HG03442 (cell line): ENCODE measurements around the gene CTNNBIP1.

ENCODE experiments used
- ATAC-seq: cut with Tn5 transposase; IDR thresholded peaks from one replicate; pipeline ENCODE4 v1.9.1; 2021; ENCODE audit warnings: mild to moderate bottlenecking, moderate library complexity; ENCODE audit not compliant: unreplicated experiment

Gene CTNNBIP1

DNA sequence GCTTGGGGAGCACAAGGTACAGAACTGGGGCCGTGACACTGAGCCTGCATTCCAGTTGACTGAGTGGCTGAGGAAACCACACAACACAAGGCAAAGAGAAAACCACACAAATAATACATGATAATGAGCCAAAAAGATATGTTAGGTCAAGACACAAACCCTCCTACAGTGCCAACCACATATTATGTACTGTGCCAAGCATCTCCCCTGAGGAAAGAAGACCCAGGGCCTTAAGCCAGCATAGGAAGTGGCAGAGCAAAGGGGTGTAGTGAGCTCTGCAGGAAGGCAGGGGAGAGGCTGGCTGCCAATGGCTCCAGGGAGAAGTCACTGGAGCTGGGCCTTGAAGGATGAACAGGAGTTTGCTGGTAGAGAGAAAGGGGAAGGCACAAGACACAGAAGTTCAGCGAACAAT, 28.2 kb downstream of the CTNNBIP1 start:
- no peak for ATAC-seq

DNA sequence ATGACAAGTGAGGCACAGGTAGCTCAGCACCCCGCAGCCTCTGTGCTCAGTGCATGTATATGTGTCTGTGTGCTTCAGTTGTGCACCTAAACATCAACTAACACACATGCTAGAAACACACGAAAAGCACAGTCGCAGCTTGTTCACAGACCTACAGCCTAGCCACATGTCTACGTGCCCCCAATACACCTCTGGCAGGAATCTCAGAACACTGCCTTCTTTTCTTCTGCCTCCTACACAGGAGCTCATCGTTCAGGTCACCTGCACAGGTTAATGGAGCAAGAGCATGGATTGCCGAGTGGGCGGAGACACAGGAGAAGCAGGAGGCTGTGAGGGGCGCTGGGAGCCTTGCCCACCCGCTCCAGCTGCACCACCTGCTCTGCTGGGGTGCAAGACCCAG, 31.7 kb downstream of the CTNNBIP1 start:
- ATAC-seq: no peak

DNA sequence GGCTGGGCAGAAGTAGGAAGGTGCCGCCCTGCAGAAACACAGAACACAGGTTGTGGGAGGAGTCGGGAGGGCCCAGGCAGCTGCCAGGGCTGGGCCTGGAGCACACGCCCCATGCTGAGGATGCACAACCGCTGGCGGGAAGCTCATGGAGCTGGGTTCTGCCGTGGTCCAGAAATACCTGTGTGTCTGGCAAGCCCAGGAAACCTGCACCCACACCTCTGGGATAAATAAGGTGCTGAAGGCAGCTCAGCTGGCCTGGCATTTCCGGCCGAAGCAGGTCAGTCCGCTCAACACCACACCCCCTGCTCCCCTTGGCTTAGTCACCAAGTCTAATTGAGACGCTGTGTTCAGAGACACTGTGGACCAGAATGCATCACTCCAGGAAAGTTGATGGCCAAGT, 32.1 kb downstream of the CTNNBIP1 start:
- ATAC-seq: no peak

DNA sequence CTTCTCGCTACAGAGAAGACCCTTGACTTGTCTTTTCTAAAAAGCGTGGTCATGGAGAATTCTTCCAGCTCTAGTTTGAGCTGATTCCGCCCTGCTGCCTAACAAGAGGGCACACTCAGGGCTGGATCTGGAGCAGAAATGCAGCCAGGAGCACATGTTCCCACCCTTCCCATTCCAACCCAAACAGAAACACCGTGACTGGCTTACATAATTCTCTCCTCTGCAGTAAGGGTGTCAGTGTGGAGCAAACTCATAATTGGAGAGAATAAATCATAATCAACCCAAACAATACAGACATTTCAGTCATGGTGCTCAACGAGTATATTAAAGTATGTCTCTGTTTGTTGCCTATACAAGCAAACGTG, 34.5 kb downstream of the CTNNBIP1 start:
- ATAC-seq: no peak

DNA sequence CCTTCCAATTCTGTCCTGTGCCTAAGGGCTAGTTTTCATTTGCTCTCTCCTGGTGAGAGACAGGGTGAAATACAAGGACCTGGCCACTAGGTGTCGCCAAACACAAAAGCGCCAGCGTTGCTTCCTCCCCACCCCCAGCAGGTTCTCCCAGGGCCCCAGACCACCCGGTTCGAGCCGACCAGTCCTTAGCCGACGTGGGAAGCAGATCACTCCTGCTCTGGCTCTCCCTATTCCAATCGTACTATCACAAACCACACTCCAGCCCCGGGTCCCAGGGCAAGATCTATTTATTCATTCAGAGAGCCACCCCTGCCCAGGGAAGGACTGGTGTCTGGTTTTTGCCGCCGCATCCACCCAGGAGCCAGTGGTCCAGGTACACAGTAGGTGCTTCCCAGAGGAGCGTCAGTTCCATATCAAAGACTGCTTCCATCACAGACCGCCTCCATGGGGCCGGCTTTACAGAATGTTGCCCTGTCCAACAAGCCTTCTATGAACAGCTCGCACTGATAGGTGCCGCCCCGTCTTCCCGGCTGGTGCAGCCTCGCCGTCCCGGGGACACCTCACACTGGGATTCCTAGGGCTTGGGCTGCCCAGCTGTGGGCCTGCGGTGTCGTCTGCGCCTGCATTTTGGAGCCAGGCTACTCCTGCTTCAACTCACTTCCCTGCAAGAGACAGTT, 35.0 kb downstream of the CTNNBIP1 start:
- no peak for ATAC-seq

DNA sequence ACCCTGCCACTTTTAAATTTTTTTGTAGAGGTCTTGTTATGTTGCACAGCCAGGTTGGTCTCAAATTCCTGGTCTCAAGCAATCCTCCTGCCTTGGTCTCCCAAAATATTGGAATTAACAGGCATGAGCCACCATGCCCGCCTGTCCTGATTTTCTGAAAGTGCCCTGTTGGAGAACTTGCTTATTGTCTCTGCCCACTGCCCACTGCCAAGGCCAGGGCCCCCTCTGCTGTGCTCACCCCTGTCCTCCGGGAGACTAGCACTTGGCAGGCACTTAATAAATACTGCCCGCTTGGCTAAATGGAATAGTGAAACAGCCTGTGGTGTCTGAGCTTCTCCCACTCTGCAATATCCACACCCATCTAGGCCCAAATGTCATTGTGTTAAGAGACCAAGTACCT, 35.7 kb downstream of the CTNNBIP1 start:
- no peak for ATAC-seq

DNA sequence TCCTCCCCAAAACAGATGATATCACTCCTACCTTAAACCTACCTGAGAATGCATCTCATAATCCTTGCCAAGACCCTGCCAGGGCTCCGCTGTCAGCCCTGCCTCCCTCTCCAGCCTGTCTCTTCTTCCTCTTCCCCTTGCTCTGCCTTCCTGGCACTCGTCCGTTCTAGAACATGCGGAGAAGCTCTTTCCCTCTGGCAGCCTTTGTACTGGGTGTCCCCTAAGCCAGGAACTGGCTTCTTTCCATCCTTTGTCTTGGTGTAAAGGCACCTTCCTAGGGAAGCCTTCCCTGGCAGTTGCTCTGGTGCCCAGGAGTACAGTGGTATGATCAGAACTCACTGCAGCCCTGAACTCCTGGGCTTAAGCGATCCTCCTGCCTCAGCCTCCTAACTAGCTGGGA, 36.1 kb downstream of the CTNNBIP1 start:
- ATAC-seq: no peak

DNA sequence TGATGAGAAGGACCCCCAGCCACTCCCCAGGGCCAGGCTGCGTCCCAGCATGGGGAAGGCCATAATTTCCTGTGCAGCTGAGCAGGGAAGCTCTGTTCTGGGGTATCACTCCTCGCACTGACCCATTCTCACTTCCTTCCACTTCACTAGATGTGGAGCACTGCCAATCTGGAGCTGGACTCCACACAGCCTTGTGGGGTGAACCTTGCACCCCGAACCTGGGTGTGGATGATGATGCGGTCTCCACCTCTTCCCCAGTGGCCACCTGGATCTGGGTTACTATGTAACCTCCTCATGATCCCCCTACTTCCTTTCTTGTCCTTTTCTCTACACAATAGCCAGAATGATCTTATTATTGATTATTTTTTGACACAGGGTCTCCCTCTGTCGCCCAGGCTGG, 36.7 kb downstream of the CTNNBIP1 start:
- ATAC-seq: no peak

DNA sequence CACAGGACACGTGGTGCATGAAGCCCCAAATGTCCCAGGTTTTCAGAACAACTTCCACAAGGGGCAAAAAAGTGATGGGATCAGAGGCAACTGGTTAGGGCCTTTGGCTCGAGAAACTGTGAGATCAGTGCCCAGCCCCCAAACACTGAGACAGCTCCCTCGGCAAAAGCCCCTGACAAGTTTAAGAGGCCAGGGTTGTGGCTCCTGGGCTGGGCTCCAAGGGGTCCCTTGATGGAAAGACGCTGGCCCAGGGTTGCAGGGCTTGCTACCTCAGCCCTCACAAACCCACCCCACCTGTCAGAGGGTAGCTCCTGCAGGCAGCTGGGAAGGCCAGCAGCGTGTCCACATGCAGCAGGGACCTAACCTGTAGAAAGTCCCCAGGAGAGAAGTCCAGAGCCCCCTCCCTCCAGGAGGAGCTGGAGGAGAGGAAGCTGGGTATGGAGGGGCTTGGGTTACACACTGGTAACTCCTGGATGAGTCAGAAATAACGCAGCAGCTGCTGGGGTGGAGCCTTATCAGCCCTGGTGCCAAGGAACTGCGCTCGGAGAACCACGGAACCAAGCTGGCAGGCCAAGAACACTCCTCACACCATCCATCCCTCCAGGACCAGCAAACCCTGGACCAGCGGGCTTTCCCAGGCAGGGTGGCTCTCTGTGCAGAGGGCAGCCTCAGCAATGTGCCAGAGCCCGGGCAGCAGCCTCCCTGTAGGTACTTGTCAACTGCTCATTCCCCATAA, 37.5 kb downstream of the CTNNBIP1 start:
- no peak for ATAC-seq

DNA sequence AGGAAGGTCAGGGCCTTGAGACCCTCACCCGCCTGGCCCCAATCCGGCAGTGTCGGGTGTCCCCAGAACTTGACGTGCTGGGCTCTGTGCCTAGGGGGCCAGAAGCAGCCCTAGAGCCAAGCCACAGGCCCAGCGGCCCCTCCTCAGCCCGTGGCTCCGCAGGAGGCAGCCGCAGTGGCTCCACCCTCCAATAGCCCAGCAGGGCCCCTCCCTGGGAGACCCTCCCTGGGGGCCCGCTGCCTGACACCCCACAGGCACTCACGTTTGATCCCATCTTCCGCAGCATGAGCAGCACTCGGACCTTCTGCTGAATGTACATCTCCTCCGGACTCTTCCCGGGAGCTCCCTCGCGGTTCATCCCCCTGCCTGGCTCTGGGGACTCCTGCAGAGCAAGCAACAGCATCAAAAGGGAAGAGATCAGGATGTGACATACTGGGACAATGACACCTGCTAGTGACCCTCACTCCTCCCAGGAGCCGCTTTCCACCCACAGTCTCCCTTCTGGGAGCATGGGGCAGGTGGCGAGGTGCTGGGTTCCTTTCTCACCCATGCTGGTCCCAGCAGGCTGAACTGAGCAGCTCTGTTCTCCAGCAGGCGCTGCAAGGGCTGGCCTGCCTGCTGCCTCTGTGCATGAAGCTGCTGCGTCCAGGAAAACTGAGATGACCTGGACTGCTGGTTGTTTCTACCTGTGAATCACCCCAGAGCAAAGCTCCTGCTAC, 38.2 kb downstream of the CTNNBIP1 start:
- no peak for ATAC-seq

DNA sequence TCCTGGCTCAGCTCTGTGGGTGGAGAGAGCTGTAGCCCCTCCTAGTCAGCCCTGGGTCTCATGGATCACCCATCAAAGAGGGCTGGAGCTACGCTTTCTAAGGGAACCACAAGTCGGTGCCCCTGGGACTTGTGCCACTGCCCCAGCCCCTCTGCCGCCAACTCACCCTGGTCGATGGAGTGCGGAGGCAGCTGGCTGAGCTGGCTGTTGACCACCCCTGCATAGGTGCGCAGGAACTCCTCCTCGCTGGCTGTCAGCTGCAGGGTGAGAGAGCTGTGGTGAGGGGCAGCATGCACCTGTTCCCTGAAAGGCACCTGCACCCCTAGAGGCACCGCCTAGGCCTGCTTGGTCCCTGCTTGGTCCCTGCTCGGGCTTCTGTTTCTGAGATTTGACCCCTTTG, 39.0 kb downstream of the CTNNBIP1 start:
- ATAC-seq: no peak

DNA sequence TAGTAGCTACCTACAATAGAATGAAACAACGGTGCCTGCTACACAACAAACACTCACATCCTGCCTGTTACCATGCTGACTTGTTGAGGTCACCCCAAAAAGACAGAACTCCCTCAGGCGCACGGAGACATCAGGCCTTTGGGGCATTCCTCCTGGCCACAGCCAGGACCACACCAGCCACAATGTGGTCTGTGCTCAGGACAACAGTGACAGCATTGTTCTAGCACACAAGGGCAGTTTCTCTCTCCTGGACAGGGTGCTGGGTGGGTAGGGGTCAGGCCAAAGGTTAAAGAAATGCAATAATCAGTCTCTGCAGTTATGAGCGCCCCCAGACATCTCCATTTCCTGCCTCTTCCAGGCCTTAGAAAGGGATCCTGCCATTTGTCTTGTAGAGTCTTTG, 39.5 kb downstream of the CTNNBIP1 start:
- ATAC-seq: no peak

DNA sequence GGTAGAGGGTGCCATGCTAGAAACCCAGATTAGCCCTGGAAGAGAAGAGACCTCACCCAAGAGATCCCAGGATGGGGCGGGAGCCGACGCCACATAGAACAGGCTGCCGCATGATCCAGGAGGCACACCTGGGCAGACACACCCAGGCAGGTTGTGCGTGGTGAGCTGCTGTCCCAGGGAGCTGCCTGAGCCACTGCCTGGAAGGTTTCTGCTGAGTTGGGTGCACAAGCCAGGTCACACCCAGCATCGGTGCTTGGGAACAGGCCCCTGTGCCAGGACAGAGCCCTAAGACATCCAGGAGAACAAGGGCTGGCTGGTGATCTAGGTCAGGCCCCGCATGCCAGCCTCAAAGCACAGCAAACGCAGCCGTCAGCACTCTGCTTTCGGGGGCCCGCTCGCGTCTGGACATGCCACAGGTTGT, 40.2 kb downstream of the CTNNBIP1 start:
- ATAC-seq: no peak

DNA sequence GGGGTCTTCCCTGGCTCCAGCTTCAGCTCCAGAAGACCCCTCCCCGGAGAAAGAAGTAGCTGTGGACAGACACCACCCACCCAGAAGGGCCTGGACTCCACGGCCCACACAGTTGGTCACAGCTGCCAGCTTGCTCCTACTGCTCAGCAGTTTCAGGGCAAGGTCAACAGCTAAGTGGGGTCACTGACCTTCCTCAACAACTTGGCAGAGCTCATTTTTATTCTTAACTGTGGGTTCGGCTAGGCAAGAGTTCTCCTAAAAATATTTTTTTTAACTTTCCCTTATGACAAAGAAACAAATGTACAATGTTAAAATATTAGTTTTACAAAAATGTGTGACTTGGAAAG, 41.9 kb downstream of the CTNNBIP1 start:
- no peak for ATAC-seq

DNA sequence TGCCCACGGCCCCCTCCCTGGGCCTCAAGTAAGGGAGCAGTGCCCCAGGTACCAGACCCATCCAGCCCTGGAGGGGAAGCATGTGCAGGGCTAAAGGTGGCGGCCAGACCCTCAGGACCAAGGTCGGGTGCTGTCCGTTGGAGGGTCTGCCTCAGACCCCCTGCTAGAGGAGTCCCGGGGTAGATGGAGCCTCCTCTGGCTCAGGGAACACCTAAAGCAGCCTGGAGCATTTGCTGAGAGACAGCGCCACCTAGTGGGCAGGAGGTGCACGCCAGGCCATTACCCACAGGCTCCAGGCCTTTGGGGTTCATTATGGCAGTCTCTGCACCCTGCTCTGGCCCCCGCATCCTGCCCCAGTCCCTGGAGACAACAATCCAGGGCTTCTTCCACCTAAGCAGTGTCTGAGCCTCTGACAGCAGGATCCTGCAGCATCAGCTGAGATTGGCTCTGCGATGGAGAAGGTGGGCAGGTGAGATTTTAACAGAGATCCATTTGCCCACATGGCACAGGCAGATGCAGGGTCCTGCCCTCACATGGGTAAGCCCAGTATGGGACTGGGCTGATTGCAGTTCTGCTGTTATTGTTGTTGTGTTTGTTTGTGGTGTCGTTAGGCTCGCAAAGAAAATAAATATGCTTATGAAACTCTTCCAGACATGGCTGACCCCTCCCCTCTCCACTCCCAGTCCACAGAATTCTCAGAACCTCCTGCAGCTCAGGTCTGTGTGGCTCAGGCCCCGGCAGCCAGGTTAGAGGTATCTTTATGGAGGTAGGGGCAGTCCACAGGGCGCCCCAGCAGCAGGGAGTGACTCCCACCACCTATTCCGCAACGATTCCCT, 42.4 kb downstream of the CTNNBIP1 start:
- no peak for ATAC-seq

DNA sequence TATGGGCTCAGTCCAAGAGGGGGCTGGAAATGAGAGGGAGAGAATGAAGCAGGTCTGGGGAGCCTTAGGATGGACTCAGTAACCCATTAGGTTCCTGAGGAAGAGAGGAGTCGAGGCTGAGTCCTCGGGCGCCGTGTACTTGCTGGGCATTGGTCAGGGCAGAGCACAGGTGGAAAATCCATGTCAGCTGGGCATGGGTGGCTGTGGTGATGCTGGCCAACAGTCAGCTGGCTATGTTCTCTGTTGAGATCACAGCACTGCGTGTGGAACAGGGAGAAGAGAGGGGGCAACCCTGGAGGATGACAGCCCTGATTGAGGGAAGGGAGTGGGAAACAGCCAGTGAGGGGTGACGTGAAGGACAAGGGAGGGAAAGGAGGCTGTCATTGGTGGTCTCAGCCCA, 43.2 kb downstream of the CTNNBIP1 start:
- ATAC-seq: no peak

DNA sequence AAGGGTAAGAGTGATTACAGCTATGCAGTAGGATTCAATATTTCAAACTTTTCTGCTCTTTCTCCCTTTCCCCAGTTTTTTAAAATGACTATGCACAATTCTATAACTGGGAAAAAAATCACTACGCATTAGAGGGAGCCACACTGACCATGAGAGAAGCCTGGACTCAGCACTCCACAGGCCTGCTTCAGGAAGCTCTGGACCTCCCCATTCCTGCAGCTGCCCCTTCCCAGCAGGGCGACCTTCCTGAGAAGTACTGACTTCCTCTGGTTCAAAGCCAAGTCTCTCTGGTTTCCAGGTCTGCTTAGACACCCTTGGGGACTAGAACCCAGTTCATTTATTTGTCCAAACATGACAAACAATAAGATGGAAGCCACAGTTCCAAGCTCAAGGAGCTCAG, 44.3 kb downstream of the CTNNBIP1 start:
- ATAC-seq: no peak

DNA sequence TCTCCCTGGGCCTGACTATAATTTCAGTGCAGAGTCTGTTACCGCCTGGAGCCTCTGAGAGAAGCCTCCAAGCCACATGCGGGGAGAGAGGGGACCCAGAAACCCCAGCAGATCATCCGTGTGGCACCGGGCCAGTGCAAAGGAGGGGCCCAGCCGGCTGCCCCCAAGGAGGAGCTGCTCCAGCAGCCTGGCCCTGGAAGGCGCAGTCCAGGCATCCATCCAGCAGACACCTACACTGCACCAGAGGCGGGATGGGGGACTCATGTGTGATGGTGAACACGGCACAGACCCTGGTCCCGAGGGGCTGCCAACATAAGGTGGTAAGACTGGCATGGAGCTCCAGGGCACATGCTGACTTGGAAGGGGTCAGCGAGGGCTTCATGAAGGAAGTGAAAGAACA, 46.7 kb downstream of the CTNNBIP1 start:
- no peak for ATAC-seq

DNA sequence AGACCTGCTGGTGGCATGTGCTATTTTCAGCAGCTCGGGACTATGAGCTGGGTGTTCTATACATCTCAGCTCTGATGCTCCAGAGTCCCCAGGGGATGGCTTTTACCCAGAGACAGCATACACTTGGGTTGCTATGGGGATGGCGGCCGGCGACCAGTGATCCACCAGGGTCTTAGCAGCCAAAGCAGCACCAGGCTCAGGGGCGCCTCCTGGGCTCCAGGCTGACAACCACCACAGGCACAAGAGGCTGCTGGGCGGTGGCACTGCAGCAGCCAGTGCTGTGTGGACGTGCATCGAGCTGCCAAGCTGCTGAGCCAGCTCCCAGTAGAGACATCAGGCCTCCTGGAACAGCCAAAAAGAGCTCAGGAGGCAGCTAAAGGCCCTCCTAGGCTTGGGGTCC, 48.7 kb downstream of the CTNNBIP1 start:
- no peak for ATAC-seq

DNA sequence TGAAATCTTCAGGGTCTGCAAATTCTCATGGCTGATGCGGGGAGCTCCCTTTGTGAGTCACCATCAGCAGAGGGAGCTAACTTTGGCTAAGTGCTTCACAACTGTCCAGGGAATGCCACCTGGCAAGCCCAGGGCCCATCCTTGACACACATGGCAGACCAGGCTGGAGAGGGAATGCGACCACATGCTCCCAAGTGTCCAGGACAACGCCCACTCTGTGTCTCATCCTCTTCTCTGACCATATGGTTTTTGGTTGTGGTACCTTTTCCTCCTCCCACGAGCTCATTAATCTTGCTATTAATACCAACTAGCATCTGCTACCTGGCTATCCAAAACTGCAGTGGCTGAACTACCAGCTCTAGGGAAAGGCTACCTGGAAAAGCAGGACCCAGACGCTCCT, 49.2 kb downstream of the CTNNBIP1 start:
- ATAC-seq: no peak

DNA sequence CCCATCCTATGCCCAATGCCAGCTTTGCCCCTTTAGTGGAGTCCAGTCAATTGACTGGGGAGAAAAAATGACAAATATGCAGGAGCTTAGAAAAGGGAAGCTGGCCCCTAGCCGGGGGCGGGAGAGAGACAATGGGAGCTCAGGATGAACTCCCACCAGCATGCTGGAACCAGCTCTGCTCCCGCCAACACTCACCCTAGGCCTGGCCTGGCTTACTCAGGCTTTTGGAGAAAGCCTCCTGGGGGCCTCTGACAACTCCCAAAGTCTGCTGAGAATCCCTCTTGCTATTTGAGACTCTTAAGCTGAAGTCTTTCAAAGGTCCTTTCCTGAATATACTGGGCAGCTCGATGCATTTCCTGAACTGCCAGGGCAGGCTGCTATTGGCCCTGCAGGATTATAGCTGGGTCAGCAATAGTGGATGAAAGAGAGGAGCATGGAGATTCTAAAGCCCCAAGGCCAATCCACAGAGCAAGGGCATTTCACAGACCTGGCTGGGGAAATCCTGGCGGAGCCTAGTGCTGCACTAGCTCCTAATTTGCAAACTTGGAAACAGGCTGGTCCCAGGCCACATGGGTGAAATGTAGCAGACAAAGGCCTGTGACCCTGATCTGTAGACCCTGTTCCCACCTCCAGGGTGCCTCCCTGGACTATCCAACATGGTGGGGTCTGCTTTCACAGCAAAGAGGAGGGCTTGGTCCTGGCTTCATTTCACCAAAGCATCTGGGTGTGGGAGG, 50.6 kb downstream of the CTNNBIP1 start:
- ATAC-seq: no peak
